ENCODE data around the gene SLC6A14.

GRCh38 chrX:116449156-116449555, 12.8 kb downstream of the SLC6A14 start:
- TF ChIP-seq CTCF (IDR thresholded peaks at IDR 0.05; ENCODE audit: poor library complexity) (no peak), EZH2phosphoT487 (IDR thresholded peaks at IDR 0.05; ENCODE audit: low read depth, severe bottlenecking, unreplicated experiment) (no peak)

Data from hepatocyte (in vitro differentiated cells).